CD4-positive, alpha-beta T cell treated with Interleukin-1 beta for 1 hour (primary cell): Measurements from ENCODE around the gene LENG1.

Experiments used
- DNase-seq, 2 donors: peaks; one replicate each; pipeline ENCODE4 v3.0.0-alpha.2; 2020 to 2022

Gene LENG1

GRCh38 chr19:54162241-54162805, 2.8 kb upstream of the LENG1 start:
- DNase-seq: peak; percentile 79 to 86

GRCh38 chr19:54160854-54161253, 1.3 kb upstream of the LENG1 start:
- no peak for DNase-seq

- no peak for DNase-seq
Measured at GRCh38 chr19:54160182-54160811, 776 bp upstream of the LENG1 start.

- DNase-seq: peak in 1 of 2 donors; percentile 33
Measured at GRCh38 chr19:54158812-54159351, 639 bp downstream of the LENG1 start.

- no peak for DNase-seq
Measured at GRCh38 chr19:54156953-54157352, 2.6 kb downstream of the LENG1 start.

GRCh38 chr19:54156490-54156889, 3.0 kb downstream of the LENG1 start:
- no peak for DNase-seq

GRCh38 chr19:54155694-54156093, 3.8 kb downstream of the LENG1 start:
- no peak for DNase-seq

- DNase-seq: peak; percentile 31 to 38
Measured at GRCh38 chr19:54154603-54155345, 4.7 kb downstream of the LENG1 start.

GRCh38 chr19:54153731-54154326, 5.7 kb downstream of the LENG1 start:
- no peak for DNase-seq

GRCh38 chr19:54152878-54153524, 6.5 kb downstream of the LENG1 start:
- no peak for DNase-seq

- DNase-seq: no peak
Measured at GRCh38 chr19:54152267-54152666, 7.3 kb downstream of the LENG1 start.

- no peak for DNase-seq
Measured at GRCh38 chr19:54151362-54152035, 8.0 kb downstream of the LENG1 start.

GRCh38 chr19:54149021-54149812, 10.3 kb downstream of the LENG1 start:
- no peak for DNase-seq

- DNase-seq: no peak
Measured at GRCh38 chr19:54148158-54148557, 11.4 kb downstream of the LENG1 start.

- no peak for DNase-seq
Measured at GRCh38 chr19:54147676-54148075, 11.8 kb downstream of the LENG1 start.

GRCh38 chr19:54145541-54146158, 13.9 kb downstream of the LENG1 start:
- no peak for DNase-seq

GRCh38 chr19:54142166-54142780, 17.2 kb downstream of the LENG1 start:
- DNase-seq: no peak

- no peak for DNase-seq
Measured at GRCh38 chr19:54141356-54141755, 18.2 kb downstream of the LENG1 start.

- no peak for DNase-seq
Measured at GRCh38 chr19:54138489-54139256, 20.8 kb downstream of the LENG1 start.
